Caco-2 (cell line): ENCODE measurements around the gene CDKAL1. TPM values are rescaled to one million over a fixed set of nuclear protein-coding genes. Genes with fewer than 3 reads are reported as not detected.

ENCODE experiments used
- BruUV-seq: library from RNA; stranded (reverse); fragments of 400-500 nt; replicated peaks from 2 replicates; lab custom pipeline; 2021; lab: Mats Ljungman, UMichigan
- CTCF ChIA-PET: fragments of 300-600 bp; sonication (Branson Sonifier 250); formaldehyde crosslinking; loops from one replicate; lab custom pipeline; 2022; ENCODE audit warnings: antibody characterized with exemption; lab: Charles Lee
- POLR2A ChIA-PET: fragments of 300-600 bp; sonication (Branson Sonifier 250); formaldehyde crosslinking; loops from one replicate; lab custom pipeline; 2022; ENCODE audit warnings: antibody characterized with exemption; lab: Charles Lee
- DNase-seq, 2 experiments: peaks; one replicate each; pipeline versions ENCODE4 v3.0.0 to v3.0.0-alpha.2; 2020 to 2022
- H3K27me3 ChIP-seq: replicated peaks from 2 replicates; pipeline ENCODE4 v1.6.0; 2011; ENCODE audit warnings: low read length; ENCODE audit not compliant: control insufficient read depth, insufficient read depth
- H3K36me3 ChIP-seq: 2 replicates; pipeline ENCODE4 v1.5.1; 2011; ENCODE audit warnings: low read length; ENCODE audit not compliant: control insufficient read depth, insufficient read depth
- H3K4me1 ChIP-seq: fragments of 250-450 bp; sonication (Bioruptor Pico); 2 replicates; pipeline ENCODE4 v1.5.1; 2020; ENCODE audit warnings: mild to moderate bottlenecking
- H3K4me3 ChIP-seq: 2 replicates; pipeline ENCODE4 v1.5.1; 2011; ENCODE audit warnings: low read depth, mild to moderate bottlenecking, control low read depth, low read length
- H3K9me3 ChIP-seq: fragments of 250-450 bp; sonication (Bioruptor Pico); 2 replicates; pipeline ENCODE4 v1.5.1; 2020; ENCODE audit warnings: mild to moderate bottlenecking, moderate library complexity
- H3K27ac Mint-ChIP-seq: one replicate; pipeline ENCODE4 v1.8.0; 2022; ENCODE audit warnings: mixed read lengths; ENCODE audit not compliant: unreplicated experiment
- H3K27me3 Mint-ChIP-seq: one replicate; pipeline ENCODE4 v1.8.0; 2022; ENCODE audit warnings: mixed read lengths; ENCODE audit not compliant: insufficient read depth, unreplicated experiment
- H3K36me3 Mint-ChIP-seq: one replicate; pipeline ENCODE4 v1.8.0; 2022; ENCODE audit warnings: mild to moderate bottlenecking, mixed read lengths; ENCODE audit not compliant: insufficient read depth, unreplicated experiment
- H3K4me1 Mint-ChIP-seq: one replicate; pipeline ENCODE4 v1.8.0; 2022; ENCODE audit warnings: low read depth, mixed read lengths; ENCODE audit not compliant: unreplicated experiment
- H3K4me3 Mint-ChIP-seq: one replicate; pipeline ENCODE4 v1.8.0; 2022; ENCODE audit warnings: mild to moderate bottlenecking, moderate library complexity, mixed read lengths; ENCODE audit not compliant: unreplicated experiment
- H3K9me3 Mint-ChIP-seq: one replicate; pipeline ENCODE4 v1.8.0; 2022; ENCODE audit warnings: mixed read lengths; ENCODE audit not compliant: unreplicated experiment
- CTCF ChIP-seq, 2 experiments: fragments of 200-600 bp in 1 of 2; IDR thresholded peaks; 1 replicate in 1 of 2; 2 replicates in 1 of 2; pipeline versions ENCODE4 v1.5.1 to v1.8.0; 2011 to 2022; ENCODE audit warnings: antibody characterized with exemption in 1 of 2, control low read depth in 1 of 2, inconsistent platforms in 1 of 2, low read depth in 1 of 2, low read length in 1 of 2, mild to moderate bottlenecking in 1 of 2, moderate library complexity in 1 of 2; ENCODE audit not compliant: insufficient read depth in 1 of 2, severe bottlenecking in 1 of 2, unreplicated experiment in 1 of 2
- intact Hi-C: fragments of 100-400 bp; cut with micrococcal nuclease; formaldehyde crosslinking; loops from one replicate; pipeline ENCODE4 v1.10.0; 2022; ENCODE audit not compliant: unreplicated experiment
- total RNA-seq: library from RNA; stranded (reverse); gene quantifications from 2 replicates; pipeline ENCODE4 v1.2.3, GENCODE V29; 2022

CDKAL1 gene
- total RNA-seq, 1 experiment from 2014 or later, result 18.7 TPM

GRCh38 chr6:20696676-20697075, 162.4 kb downstream of the CDKAL1 start:
- no peak overlapping the region for H3K4me3 Mint-ChIP-seq

DNA sequence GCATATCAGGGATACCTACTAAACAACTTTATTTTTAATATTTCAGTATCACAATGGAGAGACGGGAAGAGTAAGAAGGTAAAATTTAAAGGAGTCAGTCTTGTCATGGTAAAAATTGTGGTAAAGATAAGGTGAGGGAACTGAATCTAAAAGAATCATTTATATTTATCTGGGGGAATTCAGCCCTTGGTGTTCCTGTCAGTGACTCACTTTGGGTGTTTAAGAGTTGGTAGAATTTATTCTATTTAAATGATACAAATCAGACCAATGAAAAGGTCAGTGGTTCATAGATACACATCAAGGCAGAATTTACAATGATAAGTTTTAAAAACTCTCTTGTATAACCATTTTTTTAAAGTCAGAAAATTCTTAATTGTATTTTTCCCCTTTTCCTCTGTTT, 164.4 kb downstream of the CDKAL1 start:
- ChIA-PET CTCF (no interaction called here), POLR2A (no interaction called here)
- no peaks in the 10 kb centered on the region for H3K27me3 Mint-ChIP-seq
- no peak for DNase-seq
- no TSS peak for BruUV-seq
- H3K36me3 Mint-ChIP-seq, result no peaks in the 10 kb centered on the region
- H3K27ac Mint-ChIP-seq, result no peak overlapping the region
- H3K4me1 Mint-ChIP-seq, result peaks cover under 1% of the 10 kb centered on the region
- Histone ChIP-seq H3K4me1 (peaks cover 4% of the 10 kb centered on the region; the same call in 1 of the 2 replicates), H3K36me3 (no peaks in the 10 kb centered on the region; the same call in 1 of the 2 replicates), H3K9me3 (no peaks in the 10 kb centered on the region), H3K4me3 (no peak overlapping the region), H3K27me3 (no peaks in the 10 kb centered on the region)
- no peaks in the 10 kb centered on the region for H3K9me3 Mint-ChIP-seq
- no peak overlapping the region for H3K4me3 Mint-ChIP-seq
- TF ChIP-seq CTCF (IDR thresholded peaks at IDR 0.05; ENCODE audit: insufficient read depth in 1 of 2, low read depth in 1 of 2, low read length in 1 of 2, severe bottlenecking in 1 of 2, unreplicated experiment in 1 of 2), result no peak
- intact Hi-C loops, result no loop called here

More at GRCh38 chr6:20696676-20697075, 162.4 kb downstream of the CDKAL1 start:
- H3K9me3 ChIP-seq, result no peaks in the 10 kb centered on the region
- CTCF ChIA-PET, result no interaction called here
- POLR2A ChIA-PET, result no interaction called here
- DNase-seq, result no peak
- Mint-ChIP-seq H3K4me1 (no peaks in the 10 kb centered on the region), H3K36me3 (no peaks in the 10 kb centered on the region), H3K9me3 (no peaks in the 10 kb centered on the region), H3K27me3 (no peaks in the 10 kb centered on the region), H3K27ac (no peak overlapping the region)
- intact Hi-C loops, result no loop called here
- 0 out of 2 replicates have a peak, but pooled peaks cover 4% of the 10 kb centered on the region for H3K4me1 ChIP-seq
- no peak for TF ChIP-seq CTCF (IDR thresholded peaks at IDR 0.05; ENCODE audit: insufficient read depth in 1 of 2, low read depth in 1 of 2, low read length in 1 of 2, severe bottlenecking in 1 of 2, unreplicated experiment in 1 of 2)
- BruUV-seq, result no TSS peak
- H3K27me3 ChIP-seq, result no peaks in the 10 kb centered on the region
- H3K36me3 ChIP-seq, result no peaks in the 10 kb centered on the region; the same call in 1 of the 2 replicates
- H3K4me3 ChIP-seq, result no peak overlapping the region

- Mint-ChIP-seq H3K4me1 (peaks cover 8% of the 10 kb centered on the region), H3K36me3 (no peaks in the 10 kb centered on the region), H3K27ac (no peak overlapping the region), H3K27me3 (no peaks in the 10 kb centered on the region), H3K4me3 (no peak overlapping the region), H3K9me3 (no peaks in the 10 kb centered on the region)
- H3K36me3 ChIP-seq, result no peaks in the 10 kb centered on the region; the same call in 1 of the 2 replicates
- no peaks in the 10 kb centered on the region for H3K27me3 ChIP-seq
- H3K9me3 ChIP-seq, result no peaks in the 10 kb centered on the region
- no peak for TF ChIP-seq CTCF (IDR thresholded peaks at IDR 0.05; ENCODE audit: insufficient read depth in 1 of 2, low read depth in 1 of 2, low read length in 1 of 2, severe bottlenecking in 1 of 2, unreplicated experiment in 1 of 2)
- BruUV-seq, result no TSS peak
- intact Hi-C loops, result no loop called here
- H3K4me3 ChIP-seq, result no peak overlapping the region
- CTCF ChIA-PET, result no interaction called here
- no peak for DNase-seq
- POLR2A ChIA-PET, result no interaction called here
- peaks cover 8% of the 10 kb centered on the region; the same call in 1 of the 2 replicates for H3K4me1 ChIP-seq
Observed at GRCh38 chr6:20699402-20699801, 165.1 kb downstream of the CDKAL1 start.
